HG02840 (cell line): Measurements from ENCODE around the gene SESN1.
"Not testable (repeated sequence)": the region's sequence is repeated elsewhere in the genome, so short reads cannot be mapped to it uniquely, and the experiment has no call there.

Experiments
- ATAC-seq: cut with Tn5 transposase; IDR thresholded peaks from one replicate; pipeline ENCODE4 v1.9.1; 2021; ENCODE audit warnings: mild to moderate bottlenecking, moderate library complexity, moderate number of reproducible peaks; ENCODE audit not compliant: unreplicated experiment, low FRiP score

Gene SESN1

GRCh38 chr6:109094416-109095035, at the start of gene SESN1:
Gene SESN1 (minus strand): TSS chr6:109094846. CDS start chr6:109094073, 773 bp downstream.
- peak; percentile 71 for ATAC-seq

GRCh38 chr6:109143191-109143590, 48.5 kb upstream of the SESN1 start:
- ATAC-seq, result no peak

GRCh38 chr6:109142067-109142466, 47.4 kb upstream of the SESN1 start:
- not testable (repeated sequence) for ATAC-seq

- ATAC-seq, result no peak
These were observed 44.5 kb upstream of the SESN1 start for GRCh38 chr6:109139109-109139508.

- ATAC-seq, result not testable (repeated sequence)
These were observed 41.9 kb upstream of the SESN1 start for GRCh38 chr6:109136530-109136929.

- ATAC-seq, result not testable (repeated sequence)
These were observed 41.4 kb upstream of the SESN1 start for GRCh38 chr6:109136039-109136438.

GRCh38 chr6:109135600-109135999, 41.0 kb upstream of the SESN1 start:
- not testable (repeated sequence) for ATAC-seq

GRCh38 chr6:109130065-109130464, 35.4 kb upstream of the SESN1 start:
- no peak for ATAC-seq

GRCh38 chr6:109125504-109125903, 30.9 kb upstream of the SESN1 start:
- ATAC-seq, result no peak

- no peak for ATAC-seq
These were observed 29.6 kb upstream of the SESN1 start for GRCh38 chr6:109124219-109124618.

- ATAC-seq, result no peak
These were observed 26.8 kb upstream of the SESN1 start for GRCh38 chr6:109121411-109121810.

- ATAC-seq, result no peak
These were observed 24.3 kb upstream of the SESN1 start for GRCh38 chr6:109118871-109119354.

GRCh38 chr6:109118337-109118736, 23.7 kb upstream of the SESN1 start:
- ATAC-seq, result no peak

GRCh38 chr6:109117346-109118035, 22.8 kb upstream of the SESN1 start:
- peak; percentile 57 for ATAC-seq

- ATAC-seq, result not testable (repeated sequence)
These were observed 18.0 kb upstream of the SESN1 start for GRCh38 chr6:109112663-109113062.

- ATAC-seq, result not testable (repeated sequence)
These were observed 15.0 kb upstream of the SESN1 start for GRCh38 chr6:109109663-109110062.

GRCh38 chr6:109105681-109106080, 11.0 kb upstream of the SESN1 start:
- no peak for ATAC-seq

GRCh38 chr6:109104512-109104911, 9.9 kb upstream of the SESN1 start:
- ATAC-seq, result no peak

- no peak for ATAC-seq
These were observed 9.3 kb upstream of the SESN1 start for GRCh38 chr6:109103942-109104341.

- no peak for ATAC-seq
These were observed 8.1 kb upstream of the SESN1 start for GRCh38 chr6:109102762-109103161.

GRCh38 chr6:109097661-109098060, 3.0 kb upstream of the SESN1 start:
- no peak for ATAC-seq

GRCh38 chr6:109096208-109096607, 1.6 kb upstream of the SESN1 start:
- no peak for ATAC-seq
